Activated T-helper 1 cell treated with Interleukin-2 at 50 U/mL for 16 hours (primary cell): Measurements from ENCODE around the gene NHLH1.

ENCODE experiments used
- DNase-seq: peaks from one replicate; pipeline ENCODE4 v3.0.0-alpha.2; 2020; ENCODE audit warnings: low read depth

The NHLH1 gene

DNA sequence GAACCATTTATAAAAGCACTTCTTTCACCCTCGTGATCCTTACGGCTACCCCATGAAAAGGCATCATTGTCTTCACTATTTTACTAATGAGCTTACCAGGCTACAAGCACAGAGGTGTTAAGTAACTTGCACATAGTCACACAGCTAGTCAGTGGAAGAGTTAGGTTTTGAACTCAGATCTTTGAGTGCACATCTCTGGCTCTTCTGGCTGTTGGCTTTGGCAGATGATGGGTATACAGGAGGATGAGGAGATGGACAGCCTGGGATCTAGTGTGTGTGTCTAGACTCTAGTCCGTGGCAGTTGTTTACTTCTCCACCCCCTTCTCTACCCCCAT, 45.1 kb downstream of the NHLH1 start:
- DNase-seq = no peak

DNA sequence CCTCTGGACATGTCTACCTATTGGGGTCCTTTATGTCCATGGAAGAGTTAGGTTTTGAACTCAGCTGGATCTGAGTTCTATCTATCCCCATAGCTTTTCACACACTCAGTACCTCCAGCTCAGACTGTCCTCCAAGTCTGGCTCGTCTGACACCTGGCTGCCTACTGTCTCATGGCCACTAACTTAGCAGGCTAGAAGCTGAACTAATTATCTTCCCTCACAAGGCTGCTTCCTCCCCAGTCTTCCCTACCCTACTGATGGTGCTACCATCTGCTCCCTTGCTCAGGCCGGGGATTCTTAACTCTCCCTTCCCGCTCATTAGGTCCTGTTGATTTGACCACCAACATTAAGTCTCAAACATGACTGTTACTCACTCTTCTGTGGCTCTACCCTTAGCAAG, 46.8 kb downstream of the NHLH1 start:
- no peak for DNase-seq

DNA sequence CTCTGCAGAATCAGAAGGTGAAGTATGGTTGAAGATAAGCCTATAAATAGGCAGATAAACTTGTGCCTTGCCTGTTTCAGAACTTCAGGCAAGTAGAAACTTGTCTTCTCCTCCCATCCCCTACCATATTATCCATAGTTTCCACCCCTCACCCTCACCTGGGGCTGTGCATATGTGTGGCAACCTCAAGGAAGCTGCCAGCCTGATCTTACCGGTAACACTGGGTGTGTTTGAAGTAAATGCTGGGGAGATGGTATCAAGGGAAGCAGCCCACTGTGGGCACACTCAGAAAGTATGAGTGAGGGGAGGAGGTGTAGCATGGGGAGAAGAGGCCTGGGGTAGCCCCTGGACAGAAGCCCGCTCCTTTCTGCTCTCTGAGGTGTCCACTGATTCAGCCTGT, 48.0 kb downstream of the NHLH1 start:
- DNase-seq = no peak

DNA sequence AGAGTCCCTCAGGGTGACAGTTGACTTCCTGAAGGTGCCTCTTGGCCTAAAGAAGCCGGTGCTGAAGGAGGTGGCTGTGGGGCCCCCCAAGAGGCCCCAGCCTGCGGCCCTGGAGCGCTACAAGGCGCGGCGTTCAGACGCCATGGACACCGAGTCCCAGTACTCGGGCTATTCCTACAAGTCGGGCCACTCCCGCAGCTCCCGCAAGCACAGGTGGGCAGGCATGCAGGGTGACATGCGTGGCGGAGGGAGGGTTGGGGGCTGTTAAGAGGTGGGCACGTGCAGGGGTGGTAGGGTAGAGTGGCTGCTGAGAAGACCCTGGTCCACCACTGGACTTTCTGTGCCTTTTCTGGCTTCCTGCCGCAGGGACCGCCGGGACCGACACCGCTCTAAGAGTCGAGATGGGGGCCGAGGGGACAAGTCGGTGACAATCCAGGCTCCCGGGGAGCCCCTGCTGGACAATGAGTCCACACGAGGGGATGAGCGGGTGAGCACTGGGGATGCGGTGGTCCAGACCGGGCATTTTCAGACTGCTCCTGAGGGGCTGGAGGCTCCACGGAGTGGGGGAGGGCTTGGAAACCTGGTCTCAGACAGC, 48.9 kb downstream of the NHLH1 start:
- DNase-seq = no peak

DNA sequence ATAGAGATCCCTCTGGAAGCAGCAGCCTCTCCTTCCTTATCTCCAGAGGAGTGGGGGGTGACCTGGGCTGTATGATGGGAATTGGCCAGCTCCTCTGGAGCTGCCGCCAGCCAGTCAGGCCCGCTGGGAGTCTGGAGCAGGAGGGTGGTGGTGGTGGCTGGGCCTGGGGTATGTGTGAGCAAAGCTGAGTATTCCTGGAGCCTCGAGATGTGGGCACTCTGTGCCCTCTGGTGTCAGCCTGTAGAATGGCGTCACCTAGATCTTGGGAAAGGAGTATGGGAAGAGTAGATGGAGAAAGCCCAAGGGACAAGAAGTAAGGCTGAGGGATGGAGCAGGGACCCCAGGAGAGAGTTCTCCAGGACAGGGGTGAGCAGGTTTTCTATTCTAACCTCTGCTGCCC, 49.5 kb downstream of the NHLH1 start:
- DNase-seq = no peak

DNA sequence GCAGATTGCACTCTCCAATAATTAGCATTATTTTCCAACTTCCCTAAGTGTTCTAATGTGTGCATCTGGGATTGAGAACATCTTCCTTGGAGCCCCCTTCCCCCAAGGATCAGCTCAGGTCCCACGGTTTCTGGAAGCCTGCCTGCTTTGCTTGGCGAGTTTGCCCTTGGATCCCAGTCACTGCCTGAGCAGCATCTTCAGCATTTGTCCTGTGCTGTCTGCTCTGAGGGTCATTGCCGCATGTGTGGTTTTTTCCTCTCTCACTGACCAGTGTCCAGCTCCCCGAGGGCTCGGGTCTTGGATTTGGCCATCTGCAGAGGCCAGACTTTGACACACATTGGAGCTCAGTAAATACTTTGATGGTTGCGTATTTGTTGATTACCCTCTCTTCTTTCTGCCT, 51.6 kb downstream of the NHLH1 start:
- DNase-seq = no peak

DNA sequence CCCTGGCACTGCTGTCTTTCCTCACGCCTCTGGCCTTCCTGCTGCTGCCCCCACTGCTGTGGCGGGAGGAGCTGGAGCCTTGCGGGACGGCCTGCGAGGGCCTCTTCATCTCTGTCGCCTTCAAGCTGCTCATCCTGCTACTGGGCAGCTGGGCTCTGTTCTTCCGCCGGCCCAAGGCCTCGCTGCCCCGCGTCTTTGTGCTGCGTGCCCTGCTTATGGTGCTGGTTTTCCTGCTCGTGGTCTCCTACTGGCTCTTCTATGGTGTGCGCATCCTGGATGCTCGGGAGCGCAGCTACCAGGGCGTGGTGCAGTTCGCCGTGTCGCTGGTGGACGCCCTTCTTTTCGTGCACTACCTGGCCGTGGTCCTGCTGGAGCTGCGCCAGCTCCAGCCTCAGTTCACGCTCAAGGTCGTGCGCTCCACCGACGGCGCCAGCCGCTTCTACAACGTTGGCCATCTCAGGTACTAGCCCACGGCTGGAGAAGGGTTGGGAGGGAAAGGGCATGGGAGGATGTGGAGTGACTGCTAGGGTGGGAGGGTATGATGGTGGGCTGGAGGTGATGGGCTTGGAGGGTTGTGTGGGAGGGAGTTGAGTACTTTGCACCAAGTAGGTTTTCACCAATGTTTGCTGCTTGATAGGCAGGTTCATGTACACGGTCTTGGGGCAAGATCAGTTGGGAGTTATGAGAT, 52.4 kb downstream of the NHLH1 start:
- DNase-seq = no peak

DNA sequence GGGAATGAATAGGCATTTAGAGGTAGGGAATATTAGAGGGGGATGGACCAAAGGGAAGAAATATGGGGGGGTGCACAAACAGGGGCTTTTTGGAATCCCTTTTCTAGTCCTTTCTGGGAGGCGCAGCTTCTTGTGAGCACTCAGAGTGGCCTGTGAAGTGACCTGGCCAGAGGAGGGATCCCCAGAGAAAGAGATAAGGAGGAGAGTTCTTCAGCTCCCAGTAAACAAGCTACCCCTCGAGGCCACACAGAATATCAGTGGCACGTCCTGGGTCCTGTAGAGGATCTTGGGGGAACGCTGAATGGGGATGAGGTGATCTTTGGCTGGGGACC, 52.9 kb downstream of the NHLH1 start:
- DNase-seq = no peak

DNA sequence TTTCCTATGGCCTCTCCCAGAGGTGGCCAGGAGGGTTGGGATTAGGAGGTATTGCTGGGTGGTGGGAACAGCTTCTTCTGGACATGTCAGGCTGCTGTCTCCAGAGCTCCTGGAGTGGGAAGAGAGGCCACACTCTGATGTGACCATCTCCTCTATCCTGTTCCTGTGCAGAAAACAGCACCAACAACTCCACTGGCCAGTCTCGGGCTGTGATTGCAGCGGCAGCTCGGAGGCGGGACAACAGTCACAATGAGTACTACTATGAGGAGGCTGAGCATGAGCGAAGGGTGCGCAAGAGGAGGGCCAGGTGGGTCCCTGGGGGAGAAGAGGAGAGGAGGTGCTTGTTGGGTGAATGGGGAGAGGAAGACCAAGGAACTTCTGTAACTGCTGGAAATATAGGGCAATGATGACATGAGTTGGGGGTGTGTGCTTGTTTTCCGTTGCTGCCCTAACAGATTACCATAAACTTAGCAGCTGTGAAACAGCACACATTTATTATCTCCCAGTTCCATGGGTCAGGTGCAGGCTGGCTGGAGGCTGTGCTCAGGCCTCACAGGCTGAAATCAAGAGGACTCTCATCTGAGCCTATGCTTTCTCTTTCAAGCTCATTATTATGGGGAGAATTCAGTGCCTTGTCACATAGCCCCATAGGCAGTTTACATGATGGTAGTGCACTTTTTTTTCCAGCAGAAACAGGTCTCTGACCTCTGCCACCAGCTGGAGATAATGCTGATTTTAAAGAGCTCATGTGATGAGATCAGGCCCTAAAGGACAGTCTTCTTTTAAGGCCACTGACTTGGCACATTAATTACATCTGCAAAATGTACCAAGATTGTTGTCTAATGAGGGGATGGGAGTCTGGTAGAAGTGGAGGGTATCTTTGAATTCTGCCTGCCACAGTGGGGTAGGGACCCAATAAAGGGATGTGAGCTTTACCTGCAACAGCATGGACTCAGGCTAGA, 54.3 kb downstream of the NHLH1 start:
- DNase-seq = no peak

DNA sequence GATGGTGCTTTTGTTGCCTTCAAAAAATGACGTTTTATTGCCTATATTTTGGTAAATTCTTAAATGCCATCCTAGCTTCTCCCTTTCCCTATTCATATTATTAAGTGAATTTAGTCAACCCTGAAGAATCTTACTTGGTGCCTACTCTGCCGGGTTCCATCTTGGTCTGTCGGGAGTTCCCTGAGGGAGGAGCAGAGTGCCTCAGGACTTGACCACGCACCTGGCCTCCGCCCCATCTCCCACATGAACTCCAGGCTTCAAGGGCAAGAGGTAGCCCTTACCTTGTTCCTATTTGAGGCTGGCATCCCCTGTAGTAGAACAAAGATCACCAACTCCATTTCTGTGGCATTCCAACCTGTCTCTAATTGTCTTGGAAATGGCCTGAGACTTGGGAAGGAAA, 55.0 kb downstream of the NHLH1 start:
- DNase-seq = no peak
